Fibroblast of the aortic adventitia (primary cell): ENCODE measurements around the gene VAMP1. TPM values are rescaled to one million over a fixed set of nuclear protein-coding genes. Genes with fewer than 3 reads are reported as not detected.

Experiments used
- DNase-seq: peaks from one replicate; pipeline ENCODE4 v3.0.0-alpha.2; 2010; ENCODE audit warnings: low read depth
- H3K4me3 ChIP-seq: 2 replicates; pipeline ENCODE4 v1.5.1; 2011; ENCODE audit warnings: low read depth, mild to moderate bottlenecking, control low read depth, low read length, moderate library complexity
- CTCF ChIP-seq: IDR thresholded peaks from 2 replicates; pipeline ENCODE4 v1.5.1; 2011; ENCODE audit warnings: mild to moderate bottlenecking, low read length, control low read depth, inconsistent platforms; ENCODE audit not compliant: insufficient read depth
- total RNA-seq: library from RNA; depleted of rRNA; stranded (reverse); fragments of >200 nt; gene quantifications from 2 replicates; pipeline ENCODE4 v1.2.3, GENCODE V29; 2012; ENCODE audit warnings: low replicate concordance

Gene VAMP1
- total RNA-seq, 1 donor, result 9.0 TPM

- no peak for TF ChIP-seq CTCF
- H3K4me3 ChIP-seq, result no peak overlapping the region
These were observed 51.7 kb downstream of the VAMP1 start for GRCh38 chr12:6418796-6419195.

GRCh38 chr12:6416596-6416995 is 53.9 kb downstream of the VAMP1 start:
- H3K4me3 ChIP-seq, result no peak overlapping the region
- no peak for DNase-seq
- TF ChIP-seq CTCF, result no peak

More at GRCh38 chr12:6418796-6419195, 51.7 kb downstream of the VAMP1 start:
- no peak for DNase-seq

Other genes starting within 250 kb of the VAMP1 start
- gene PLEKHG6, start 160.0 kb downstream of the VAMP1 start, total RNA-seq, result not detected in 2 replicates
- 146 and 207 TPM in 2 replicates for gene TNFRSF1A, start 128.6 kb downstream of the VAMP1 start, total RNA-seq
- under 0.01 TPM in 1 of 2 replicates, not detected in the other for gene SCNN1A, start 95.1 kb downstream of the VAMP1 start, total RNA-seq
- 71.8 and 93.7 TPM in 2 replicates for gene LTBR, start 86.5 kb downstream of the VAMP1 start, total RNA-seq
- gene CD27, start 25.7 kb downstream of the VAMP1 start, total RNA-seq, result 0.18 TPM in 1 of 2 replicates, not detected in the other
- gene TAPBPL, start 18.6 kb downstream of the VAMP1 start, total RNA-seq, result 8.9 and 19.7 TPM in 2 replicates
- gene MRPL51, start 22.6 kb upstream of the VAMP1 start, total RNA-seq, result 113 and 167 TPM in 2 replicates
- gene NCAPD2, start 23.4 kb upstream of the VAMP1 start, total RNA-seq, result 43.1 and 45.1 TPM in 2 replicates
- gene GAPDH, start 63.8 kb upstream of the VAMP1 start, total RNA-seq, result 1,521 and 5,776 TPM in 2 replicates
- gene IFFO1, start 85.4 kb upstream of the VAMP1 start, total RNA-seq, result 12.7 and 17.2 TPM in 2 replicates
- gene NOP2, start 97.6 kb upstream of the VAMP1 start, total RNA-seq, result 24.0 and 54.6 TPM in 2 replicates
- gene CHD4, start 136.7 kb upstream of the VAMP1 start, total RNA-seq, result 161 and 462 TPM in 2 replicates
- gene LPAR5, start 165.3 kb upstream of the VAMP1 start, total RNA-seq, result not detected in 2 replicates
- gene ACRBP, start 176.8 kb upstream of the VAMP1 start, total RNA-seq, result 0.36 and 0.49 TPM in 2 replicates
- 34.1 and 51.2 TPM in 2 replicates for gene ING4, start 192.4 kb upstream of the VAMP1 start, total RNA-seq
- 17.7 and 29.5 TPM in 2 replicates for gene ZNF384, start 218.7 kb upstream of the VAMP1 start, total RNA-seq
- gene PIANP, start 230.1 kb upstream of the VAMP1 start, total RNA-seq, result 0.45 TPM in 1 of 2 replicates, not detected in the other